ENCODE results near the gene OPN4.

OPN4 gene

GRCh38 chr10:86681047-86681446 lies 26.7 kb downstream of the OPN4 start:
- DNase-seq = no peak

- DNase-seq = no peak
These were observed 27.5 kb downstream of the OPN4 start for GRCh38 chr10:86681722-86682386.

- DNase-seq = no peak
These were observed 28.3 kb downstream of the OPN4 start for GRCh38 chr10:86682675-86683074.

GRCh38 chr10:86684331-86685097 lies 30.2 kb downstream of the OPN4 start:
- no peak for DNase-seq

DNA sequence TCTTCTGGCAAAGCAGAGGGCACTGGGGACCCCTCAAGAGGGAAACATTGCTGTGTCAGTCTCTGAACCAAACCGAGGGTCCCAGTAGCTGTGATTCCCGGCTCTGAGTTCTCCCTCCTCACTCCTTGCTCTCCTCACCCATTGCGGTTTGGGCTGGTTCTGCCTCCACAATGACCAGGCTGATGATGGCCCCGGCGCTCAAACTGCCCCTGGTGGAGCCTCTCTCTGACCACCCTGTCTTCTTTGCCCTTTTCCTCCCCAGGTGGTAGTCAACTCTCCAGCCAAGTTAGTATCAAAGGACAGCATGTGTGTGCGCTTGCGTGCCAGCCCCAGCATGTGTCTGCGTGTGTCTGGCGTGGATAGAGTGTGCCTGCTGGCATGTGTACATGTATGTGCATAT lies 31.1 kb downstream of the OPN4 start:
- no peak for DNase-seq

- no peak for DNase-seq
These were observed 31.7 kb downstream of the OPN4 start for GRCh38 chr10:86685893-86686632.

DNA sequence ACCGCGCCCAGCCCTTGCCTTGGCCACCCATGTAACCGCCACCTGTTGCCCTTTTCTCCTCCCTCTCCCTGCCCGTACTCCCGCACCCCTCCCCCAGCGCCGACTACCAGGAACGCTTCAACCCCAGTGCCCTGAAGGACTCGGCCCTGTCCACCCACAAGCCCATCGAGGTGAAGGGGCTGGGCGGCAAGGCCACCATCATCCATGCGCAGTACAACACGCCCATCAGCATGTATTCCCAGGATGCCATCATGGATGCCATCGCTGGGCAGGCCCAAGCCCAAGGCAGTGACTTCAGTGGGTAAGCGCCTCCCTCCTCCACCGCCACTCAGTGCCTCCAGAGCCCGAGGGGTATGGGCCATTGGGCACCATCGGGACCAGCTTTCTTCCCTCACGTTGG lies 32.6 kb downstream of the OPN4 start:
- DNase-seq = no peak

DNA sequence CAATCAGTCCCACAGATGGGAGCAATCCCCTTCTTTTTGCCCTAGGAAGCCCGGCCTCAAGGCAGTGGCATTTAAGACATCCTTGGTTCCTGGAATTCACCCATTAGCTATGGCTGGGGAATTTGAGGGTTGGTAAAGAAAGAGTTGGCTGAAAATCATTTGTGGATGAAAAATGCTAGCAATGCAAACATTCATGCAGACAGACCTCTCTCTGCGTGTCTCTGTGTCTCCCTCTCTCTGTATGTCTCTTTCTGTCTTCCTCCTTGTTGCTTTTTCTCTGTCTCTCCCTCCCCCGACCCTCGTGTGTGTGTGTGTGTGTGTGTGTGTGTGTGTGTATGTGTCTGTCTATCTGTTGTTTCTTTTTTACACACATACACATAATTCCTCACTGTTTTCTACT lies 33.4 kb downstream of the OPN4 start:
- no peak for DNase-seq

- peak; percentile 73 for DNase-seq
These were observed 34.1 kb downstream of the OPN4 start for GRCh38 chr10:86688398-86688921.

- DNase-seq = no peak
These were observed 34.8 kb downstream of the OPN4 start for GRCh38 chr10:86689146-86689545.

DNA sequence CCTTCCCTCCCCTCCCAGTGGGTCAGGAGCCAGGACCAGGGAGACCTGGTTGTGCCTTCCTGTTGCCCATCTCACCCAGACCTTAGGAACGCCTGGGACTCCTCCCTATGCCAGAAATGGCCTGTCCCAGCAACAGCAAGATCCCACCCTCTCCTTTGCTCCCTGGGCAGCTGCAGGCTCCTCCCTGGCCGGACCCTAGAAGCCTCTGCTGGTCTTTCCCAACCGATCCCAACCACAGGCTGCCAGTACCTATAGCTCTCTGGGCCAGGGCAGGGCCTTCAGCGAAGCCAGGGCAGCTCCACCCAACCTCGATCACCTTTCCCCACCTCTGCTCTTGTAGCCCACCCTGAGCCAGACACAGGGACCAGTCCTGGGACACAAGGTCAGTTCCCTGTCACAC lies 35.9 kb downstream of the OPN4 start:
- no peak for DNase-seq

GRCh38 chr10:86690657-86691084 lies 36.3 kb downstream of the OPN4 start:
- no peak for DNase-seq

DNA sequence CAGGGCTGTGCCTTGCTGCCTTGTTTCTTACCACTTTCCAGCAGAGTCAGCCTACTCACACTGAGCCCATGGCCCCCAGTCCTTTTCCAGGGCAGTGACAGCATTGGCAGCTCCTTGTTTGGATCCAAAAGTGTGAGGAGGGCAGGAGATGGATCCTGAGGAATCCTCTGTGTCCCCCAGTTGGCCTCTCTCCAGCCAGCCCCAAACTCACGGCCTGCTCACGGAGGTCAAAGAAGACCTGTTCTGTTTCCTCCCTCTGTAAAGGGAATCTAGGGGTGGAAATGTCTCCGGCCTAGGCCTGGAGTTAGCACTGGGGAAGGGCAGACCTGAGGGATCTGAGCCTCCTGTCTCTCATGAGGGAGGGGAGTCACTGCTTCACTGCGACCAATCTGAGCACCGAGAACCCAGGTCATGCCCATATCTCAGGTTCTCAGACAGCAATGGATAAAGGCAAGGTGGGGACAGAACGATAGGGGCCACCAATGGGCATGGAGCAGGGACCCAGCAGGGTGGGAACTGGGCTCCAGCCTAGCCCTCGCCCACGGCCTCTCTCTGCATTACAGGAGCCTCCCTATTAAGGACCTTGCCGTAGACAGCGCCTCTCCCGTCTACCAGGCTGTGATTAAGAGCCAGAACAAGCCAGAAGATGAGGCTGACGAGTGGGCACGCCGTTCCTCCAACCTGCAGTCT lies 37.1 kb downstream of the OPN4 start:
- no peak for DNase-seq

DNA sequence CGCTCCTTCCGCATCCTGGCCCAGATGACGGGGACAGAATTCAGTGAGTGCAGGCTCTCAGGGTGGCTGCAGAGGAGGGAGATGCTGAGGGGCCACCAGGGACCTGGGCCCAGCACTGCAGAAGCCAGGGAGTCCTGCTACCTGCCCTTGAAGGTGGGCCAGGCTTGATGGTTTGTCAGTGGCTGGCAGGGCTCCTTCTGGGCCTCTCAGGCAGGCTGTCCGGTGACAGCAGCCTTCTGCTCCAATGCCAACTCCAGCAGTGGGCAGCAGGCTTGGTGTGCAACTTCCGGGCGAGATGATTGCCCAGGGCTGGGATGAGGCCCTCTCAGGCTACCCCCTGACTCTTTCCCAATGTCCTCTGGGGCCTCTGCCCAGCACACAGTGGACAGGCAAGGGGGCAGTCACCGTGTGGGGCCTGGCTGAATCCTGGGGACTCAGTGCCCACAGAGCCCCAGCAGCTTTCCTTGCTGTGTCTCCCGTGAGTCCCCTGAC lies 37.7 kb downstream of the OPN4 start:
- DNase-seq = no peak

DNA sequence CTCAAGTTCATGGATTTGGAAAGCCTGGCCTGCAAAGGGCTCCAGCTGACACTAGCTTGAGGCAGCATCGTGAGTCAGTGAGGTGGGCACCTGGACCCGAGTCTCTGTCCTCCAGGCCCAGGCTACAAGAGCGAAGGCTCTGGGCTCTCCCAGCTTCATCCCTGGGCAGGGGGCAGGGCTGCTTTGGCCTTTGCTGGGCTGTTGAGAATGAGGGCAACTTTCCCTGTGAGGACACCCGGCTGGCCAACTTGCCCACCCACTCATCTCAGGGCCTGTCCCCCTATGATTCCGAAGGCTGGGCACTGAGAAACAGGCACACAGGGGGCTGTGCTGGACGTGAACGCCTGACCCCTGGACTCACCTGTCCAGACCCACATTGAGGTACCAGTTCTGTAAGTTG lies 38.3 kb downstream of the OPN4 start:
- DNase-seq = no peak

GRCh38 chr10:86693275-86693674 lies 38.9 kb downstream of the OPN4 start:
- no peak for DNase-seq

- peak; percentile 65 for DNase-seq
These were observed 39.5 kb downstream of the OPN4 start for GRCh38 chr10:86693721-86694369.

GRCh38 chr10:86698207-86698940 lies 44.0 kb downstream of the OPN4 start:
- DNase-seq = no peak

DNA sequence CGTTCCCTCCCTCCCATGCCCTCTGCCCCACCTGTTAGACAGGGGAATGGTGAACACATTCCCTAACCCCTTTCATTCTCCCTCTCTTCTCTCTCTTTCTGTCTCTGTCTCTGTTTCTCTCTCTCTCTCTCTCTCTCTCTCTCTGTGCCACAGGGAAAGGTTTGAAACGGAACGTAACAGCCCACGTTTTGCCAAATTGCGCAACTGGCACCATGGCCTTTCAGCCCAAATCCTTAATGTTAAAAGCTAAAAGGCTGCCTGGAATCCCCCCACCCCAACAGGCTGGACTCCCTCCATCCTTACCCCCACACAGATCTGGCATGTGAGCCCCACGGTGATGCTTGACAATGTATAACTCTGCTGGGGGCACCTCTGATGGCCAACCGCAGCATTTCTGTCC lies 44.8 kb downstream of the OPN4 start:
- DNase-seq = no peak

GRCh38 chr10:86699541-86699940 lies 45.2 kb downstream of the OPN4 start:
- DNase-seq = no peak

DNA sequence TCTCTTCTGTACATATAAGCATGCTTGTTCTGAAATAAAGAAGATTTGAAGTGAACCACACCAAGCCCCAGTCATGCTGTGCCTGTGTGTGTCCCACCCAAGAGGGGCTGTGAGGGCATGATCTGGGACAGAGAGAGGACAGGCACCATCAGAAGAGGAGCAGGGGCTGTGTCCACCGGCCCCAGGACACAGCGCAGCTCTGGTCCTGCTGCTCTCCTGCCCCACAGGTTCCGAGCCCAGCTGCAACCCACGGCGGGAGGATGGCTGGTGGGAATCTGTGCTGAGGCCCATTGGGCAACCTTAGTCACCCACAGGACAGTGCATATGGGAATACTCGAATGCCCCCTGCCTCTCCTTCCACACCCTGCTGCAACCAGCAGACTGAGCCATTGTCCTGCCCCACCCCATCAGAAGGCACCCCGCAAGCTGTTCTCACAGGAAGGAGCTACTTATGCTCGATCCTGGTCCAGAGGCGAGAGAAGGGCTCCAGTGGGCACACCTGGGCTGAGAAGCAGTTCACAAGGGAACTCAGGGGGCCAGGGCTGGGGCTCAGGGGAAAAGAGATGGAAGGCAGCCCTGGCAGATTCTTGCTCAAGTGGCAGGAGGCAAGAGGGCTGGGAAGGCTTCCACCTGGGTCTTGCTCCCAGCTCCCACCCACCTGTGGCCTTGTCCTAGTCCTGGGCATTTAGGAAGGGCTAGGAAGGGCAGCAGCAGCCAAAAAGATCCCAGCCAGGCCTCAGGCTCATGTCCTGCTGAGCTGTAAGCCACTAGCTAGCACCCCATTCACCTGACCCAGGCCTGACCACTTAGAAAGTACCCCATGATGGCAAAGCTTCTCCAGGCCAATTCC lies 45.9 kb downstream of the OPN4 start:
- DNase-seq = no peak

Measured in activated CD8-positive, alpha-beta memory T cell treated with anti-CD3 and anti-CD28 coated beads for 24 hours (primary cell).